GM21619 (cell line): ENCODE results near the gene ACTN2.

Experiments
- ATAC-seq: cut with Tn5 transposase; IDR thresholded peaks from one replicate; pipeline ENCODE4 v1.9.1; 2021; ENCODE audit not compliant: unreplicated experiment

ACTN2 gene

GRCh38 chr1:236765831-236766230 lies 79.5 kb downstream of the ACTN2 start:
- ATAC-seq, result no peak

- no peak for ATAC-seq
These were observed 80.2 kb downstream of the ACTN2 start for GRCh38 chr1:236766506-236766905.

- ATAC-seq, result no peak
These were observed 81.0 kb downstream of the ACTN2 start for GRCh38 chr1:236767276-236767675.

GRCh38 chr1:236768601-236769000 lies 82.3 kb downstream of the ACTN2 start:
- ATAC-seq, result no peak

- no peak for ATAC-seq
These were observed 87.6 kb downstream of the ACTN2 start for GRCh38 chr1:236773919-236774318.

- no peak for ATAC-seq
These were observed 88.6 kb downstream of the ACTN2 start for GRCh38 chr1:236774926-236775325.

GRCh38 chr1:236779312-236779711 lies 93.0 kb downstream of the ACTN2 start:
- no peak for ATAC-seq

GRCh38 chr1:236785477-236785876 lies 99.2 kb downstream of the ACTN2 start:
- no peak for ATAC-seq

GRCh38 chr1:236786453-236786852 lies 100.2 kb downstream of the ACTN2 start:
- no peak for ATAC-seq

GRCh38 chr1:236794585-236795034 lies 108.3 kb downstream of the ACTN2 start:
- no peak for ATAC-seq

GRCh38 chr1:236795035-236795756 lies 108.9 kb downstream of the ACTN2 start, which contains the start of gene MTR:
Gene MTR (plus strand): TSS chr1:236795292. CDS start chr1:236795704, 412 bp downstream.
- peak; percentile 98 for ATAC-seq

GRCh38 chr1:236795757-236796667 lies 109.7 kb downstream of the ACTN2 start:
- peak; percentile 28 for ATAC-seq

- no peak for ATAC-seq
These were observed 112.7 kb downstream of the ACTN2 start for GRCh38 chr1:236799001-236799400.

GRCh38 chr1:236800002-236800620 lies 113.8 kb downstream of the ACTN2 start:
- no peak for ATAC-seq

GRCh38 chr1:236800623-236801022 lies 114.3 kb downstream of the ACTN2 start:
- no peak for ATAC-seq

GRCh38 chr1:236802264-236802663 lies 116.0 kb downstream of the ACTN2 start:
- no peak for ATAC-seq

- ATAC-seq, result no peak
These were observed 120.3 kb downstream of the ACTN2 start for GRCh38 chr1:236806634-236807033.

GRCh38 chr1:236808005-236808404 lies 121.7 kb downstream of the ACTN2 start:
- no peak for ATAC-seq

GRCh38 chr1:236808564-236809130 lies 122.3 kb downstream of the ACTN2 start:
- no peak for ATAC-seq

GRCh38 chr1:236809148-236809547 lies 122.8 kb downstream of the ACTN2 start:
- no peak for ATAC-seq

GRCh38 chr1:236810018-236810417 lies 123.7 kb downstream of the ACTN2 start:
- ATAC-seq, result no peak
